HEK293 (cell line): ENCODE results near the gene TXNL1.

Experiments
- IKZF3 ChIP-seq: fragments of 450-650 bp; IDR thresholded peaks from 2 replicates; pipeline ENCODE4 v1.5.0; 2018; ENCODE audit warnings: missing biosample characterization, mild to moderate bottlenecking, missing genetic modification characterization, moderate library complexity
- KLF7 ChIP-seq: fragments of 450-650 bp; formaldehyde crosslinking; IDR thresholded peaks from 2 replicates; pipeline ENCODE4 v1.5.1; 2016; ENCODE audit warnings: missing biosample characterization, missing genetic modification characterization, borderline replicate concordance
- SP7 ChIP-seq: fragments of 450-650 bp; formaldehyde crosslinking; IDR thresholded peaks from 2 replicates; pipeline ENCODE4 v1.5.1; 2016; ENCODE audit warnings: missing biosample characterization, missing genetic modification characterization
- WT1 ChIP-seq: fragments of 450-650 bp; formaldehyde crosslinking; IDR thresholded peaks from 2 replicates; pipeline ENCODE4 v1.5.1; 2016; ENCODE audit warnings: missing biosample characterization, missing genetic modification characterization
- YY1 ChIP-seq: fragments of 450-650 bp; formaldehyde crosslinking; IDR thresholded peaks from 2 replicates; pipeline ENCODE4 v1.5.1; 2018; ENCODE audit warnings: missing biosample characterization, missing genetic modification characterization
- ZBTB11 ChIP-seq: fragments of 450-650 bp; formaldehyde crosslinking; conservative IDR thresholded peaks from 2 replicates; pipeline ENCODE4 v1.5.1; 2016; ENCODE audit warnings: low read depth, missing biosample characterization, missing genetic modification characterization
- ZBTB26 ChIP-seq: fragments of 450-650 bp; formaldehyde crosslinking; optimal IDR thresholded peaks from 2 replicates; pipeline ENCODE3; 2016; ENCODE audit warnings: missing biosample characterization, mild to moderate bottlenecking, missing genetic modification characterization
- ZBTB49 ChIP-seq: fragments of 450-650 bp; formaldehyde crosslinking; IDR thresholded peaks from 2 replicates; pipeline ENCODE4 v1.5.1; 2016; ENCODE audit warnings: missing biosample characterization, missing genetic modification characterization, low read depth
- ZFP3 ChIP-seq: fragments of 450-650 bp; formaldehyde crosslinking; IDR thresholded peaks from 2 replicates; pipeline ENCODE4 v1.5.1; 2016; ENCODE audit warnings: low read depth, missing biosample characterization, missing genetic modification characterization
- ZIC2 ChIP-seq: fragments of 450-650 bp; formaldehyde crosslinking; IDR thresholded peaks from 2 replicates; pipeline ENCODE4 v1.5.1; 2016; ENCODE audit warnings: missing biosample characterization, missing genetic modification characterization
- ZNF274 ChIP-seq, 2 experiments: fragments of 200-500 bp in 1 of 2; fragments of 450-650 bp in 1 of 2; sonication (Bioruptor generic) in 1 of 2; formaldehyde crosslinking in 1 of 2; IDR thresholded peaks; 2 replicates each; pipeline versions ENCODE4 v1.5.1 to v1.6.1; 2014 to 2016; ENCODE audit warnings: borderline replicate concordance in 1 of 2, inconsistent platforms in 1 of 2, low read length in 1 of 2, missing biosample characterization in 1 of 2, missing genetic modification characterization in 1 of 2
- ZNF292 ChIP-seq: fragments of 450-650 bp; formaldehyde crosslinking; IDR thresholded peaks from 2 replicates; pipeline ENCODE4 v1.5.1; 2016; ENCODE audit warnings: low read depth, missing biosample characterization, missing genetic modification characterization, borderline replicate concordance
- TF ChIP-seq, protein P1 (sequence below): fragments of 450-650 bp; formaldehyde crosslinking; IDR thresholded peaks from 2 replicates; pipeline ENCODE4 v1.5.1; 2016; ENCODE audit warnings: missing biosample characterization, missing genetic modification characterization
- TF ChIP-seq, protein P2 (sequence below): sonication (generic); formaldehyde crosslinking; IDR thresholded peaks from 2 replicates; pipeline ENCODE4 v1.8.1; 2022; ENCODE audit warnings: mild to moderate bottlenecking, moderate library complexity, missing genetic modification reagents

DNA sequence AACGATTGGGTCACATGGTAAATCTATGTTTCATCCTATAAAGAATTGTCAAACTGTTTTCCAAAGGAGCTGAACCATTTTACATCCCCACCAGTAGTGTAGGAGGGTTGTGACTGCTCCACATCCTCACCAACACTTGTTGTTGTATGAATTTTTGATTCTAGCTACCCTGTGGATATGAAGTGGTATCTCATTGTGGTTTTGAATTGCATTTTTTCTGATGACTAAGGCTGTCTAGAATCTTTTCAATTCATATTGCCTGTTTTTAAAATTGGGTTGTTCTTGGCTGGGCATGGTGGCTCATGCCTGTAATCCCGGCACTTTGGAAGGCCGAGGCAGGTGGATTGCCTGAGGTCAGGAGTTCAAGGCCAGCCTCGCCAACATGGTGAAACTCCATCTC lies 44.5 kb downstream of the TXNL1 start:
- TF ChIP-seq ZBTB11 (tag by site-specific recombination) (no peak), ZNF292 (tag by site-specific recombination) (no peak), ZNF274 (IDR thresholded peaks at IDR 0.05; ENCODE audit: low read length) (no peak), ZNF274 (tag by site-specific recombination; IDR thresholded peaks at IDR 0.05; ENCODE audit: borderline replicate concordance) (no peak), IKZF3 (tag by site-specific recombination) (no peak), YY1 (tag by site-specific recombination) (no peak), KLF7 (no peak), ZBTB26 (tag by site-specific recombination) (no peak), WT1 (no peak), SP7 (no peak), ZBTB49 (tag by site-specific recombination) (no peak), ZIC2 (tag by site-specific recombination) (no peak), ZFP3 (tag by site-specific recombination) (no peak)
- TF ChIP-seq, protein P1, sequence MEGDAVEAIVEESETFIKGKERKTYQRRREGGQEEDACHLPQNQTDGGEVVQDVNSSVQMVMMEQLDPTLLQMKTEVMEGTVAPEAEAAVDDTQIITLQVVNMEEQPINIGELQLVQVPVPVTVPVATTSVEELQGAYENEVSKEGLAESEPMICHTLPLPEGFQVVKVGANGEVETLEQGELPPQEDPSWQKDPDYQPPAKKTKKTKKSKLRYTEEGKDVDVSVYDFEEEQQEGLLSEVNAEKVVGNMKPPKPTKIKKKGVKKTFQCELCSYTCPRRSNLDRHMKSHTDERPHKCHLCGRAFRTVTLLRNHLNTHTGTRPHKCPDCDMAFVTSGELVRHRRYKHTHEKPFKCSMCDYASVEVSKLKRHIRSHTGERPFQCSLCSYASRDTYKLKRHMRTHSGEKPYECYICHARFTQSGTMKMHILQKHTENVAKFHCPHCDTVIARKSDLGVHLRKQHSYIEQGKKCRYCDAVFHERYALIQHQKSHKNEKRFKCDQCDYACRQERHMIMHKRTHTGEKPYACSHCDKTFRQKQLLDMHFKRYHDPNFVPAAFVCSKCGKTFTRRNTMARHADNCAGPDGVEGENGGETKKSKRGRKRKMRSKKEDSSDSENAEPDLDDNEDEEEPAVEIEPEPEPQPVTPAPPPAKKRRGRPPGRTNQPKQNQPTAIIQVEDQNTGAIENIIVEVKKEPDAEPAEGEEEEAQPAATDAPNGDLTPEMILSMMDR (tag by site-specific recombination), result no peak
- TF ChIP-seq, protein P2, sequence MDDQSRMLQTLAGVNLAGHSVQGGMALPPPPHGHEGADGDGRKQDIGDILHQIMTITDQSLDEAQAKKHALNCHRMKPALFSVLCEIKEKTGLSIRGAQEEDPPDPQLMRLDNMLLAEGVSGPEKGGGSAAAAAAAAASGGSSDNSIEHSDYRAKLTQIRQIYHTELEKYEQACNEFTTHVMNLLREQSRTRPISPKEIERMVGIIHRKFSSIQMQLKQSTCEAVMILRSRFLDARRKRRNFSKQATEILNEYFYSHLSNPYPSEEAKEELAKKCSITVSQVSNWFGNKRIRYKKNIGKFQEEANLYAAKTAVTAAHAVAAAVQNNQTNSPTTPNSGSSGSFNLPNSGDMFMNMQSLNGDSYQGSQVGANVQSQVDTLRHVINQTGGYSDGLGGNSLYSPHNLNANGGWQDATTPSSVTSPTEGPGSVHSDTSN (CRISPR knock-in tag), result no peak
